ENCODE measurements around the gene KRTAP5-7. TPM values are rescaled to one million over a fixed set of nuclear protein-coding genes. Genes with fewer than 3 reads are reported as not detected.

KRTAP5-7 gene
- total RNA-seq, 2 experiments from 2014 or later, result not detected

DNA sequence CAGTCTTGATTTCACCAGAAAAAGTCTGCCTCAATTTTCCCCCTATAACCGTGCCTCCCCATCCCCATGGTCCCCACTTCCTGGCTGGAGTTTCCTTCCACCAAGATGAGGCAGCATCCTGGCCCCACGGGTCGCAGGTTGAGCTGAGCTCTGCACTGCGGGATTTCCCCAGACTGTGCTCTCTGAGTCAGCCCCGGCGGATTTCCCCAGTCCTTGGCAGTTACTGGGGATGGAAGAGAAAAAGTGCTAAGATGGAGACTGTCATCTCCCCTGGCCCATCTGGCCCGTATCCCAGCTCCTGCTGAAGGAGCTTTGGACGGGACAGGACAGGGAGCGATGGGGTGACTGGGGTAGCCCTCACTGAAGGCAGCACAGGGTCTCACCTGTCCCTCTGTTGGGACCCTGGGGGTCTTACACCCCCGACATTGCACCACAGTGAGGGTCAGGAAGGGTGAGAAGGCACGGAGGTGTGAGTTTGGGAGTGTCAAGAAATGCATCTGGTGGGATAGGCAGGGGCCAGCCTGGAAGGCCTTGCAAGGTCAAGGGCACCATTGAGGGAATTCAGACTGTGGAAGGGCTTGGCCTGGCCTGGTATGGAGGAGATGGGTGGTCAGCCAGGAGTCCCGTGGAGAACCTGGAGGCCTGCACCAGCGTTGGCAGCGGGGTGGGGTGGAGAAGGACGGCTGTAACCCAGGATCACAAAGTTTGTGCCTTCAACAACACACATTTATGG lies 37.6 kb upstream of the KRTAP5-7 start:
- ATAC-seq, result peak; percentile 57
- DNase-seq, result peak; percentile 51
- no peaks in the 10 kb centered on the region for H3K27me3 Mint-ChIP-seq
- H3K4me1 Mint-ChIP-seq, result peaks cover 20% of the 10 kb centered on the region
- H3K4me3 Mint-ChIP-seq, result no peak overlapping the region
- no peaks in the 10 kb centered on the region for H3K9me3 Mint-ChIP-seq (ENCODE audit: low read depth)
- H3K36me3 Mint-ChIP-seq, result peaks cover 40% of the 10 kb centered on the region
- CTCF ChIA-PET, result no interaction called here
- peak overlapping the region; percentile 37 for H3K27ac Mint-ChIP-seq

DNA sequence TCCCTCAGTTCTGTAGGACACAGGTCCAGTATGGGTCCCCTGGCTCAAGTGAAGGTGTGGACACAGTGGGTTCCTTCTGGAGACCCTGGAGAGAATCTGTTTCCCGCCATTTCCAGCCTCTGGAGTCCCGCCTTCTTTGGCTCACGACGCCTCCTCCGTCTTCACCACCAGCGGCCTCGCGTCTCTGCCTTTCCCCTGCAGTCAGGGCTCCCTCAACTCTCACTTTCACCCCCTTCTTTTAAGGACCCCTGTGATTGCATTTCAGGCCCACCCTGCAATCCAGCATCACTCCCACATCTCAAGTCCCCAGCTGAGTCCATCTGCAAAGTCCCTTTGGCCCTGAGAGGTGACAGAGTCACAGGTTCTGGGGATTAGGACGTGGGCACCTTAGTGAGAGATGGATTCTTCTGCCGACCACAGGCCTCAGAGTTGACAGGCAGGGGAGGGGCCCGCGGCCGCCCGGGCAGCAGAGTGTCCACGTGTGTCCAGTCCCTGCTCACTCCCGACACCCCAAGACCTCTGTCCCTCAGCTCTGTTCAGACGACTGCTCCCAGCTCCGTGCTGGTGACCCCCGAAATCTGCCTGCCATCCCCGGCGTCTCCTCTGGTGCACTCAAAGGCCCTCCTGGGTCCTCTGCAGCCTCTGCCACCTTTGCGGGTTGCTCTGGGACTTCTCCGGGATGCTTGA lies 36.9 kb upstream of the KRTAP5-7 start:
- Mint-ChIP-seq H3K36me3 (peaks cover 42% of the 10 kb centered on the region), H3K4me1 (peaks cover 20% of the 10 kb centered on the region), H3K4me3 (no peak overlapping the region), H3K27me3 (no peaks in the 10 kb centered on the region), H3K27ac (no peak overlapping the region), H3K9me3 (ENCODE audit: low read depth) (no peaks in the 10 kb centered on the region)
- ATAC-seq, result no peak
- CTCF ChIA-PET, result no interaction called here
- DNase-seq, result no peak

DNA sequence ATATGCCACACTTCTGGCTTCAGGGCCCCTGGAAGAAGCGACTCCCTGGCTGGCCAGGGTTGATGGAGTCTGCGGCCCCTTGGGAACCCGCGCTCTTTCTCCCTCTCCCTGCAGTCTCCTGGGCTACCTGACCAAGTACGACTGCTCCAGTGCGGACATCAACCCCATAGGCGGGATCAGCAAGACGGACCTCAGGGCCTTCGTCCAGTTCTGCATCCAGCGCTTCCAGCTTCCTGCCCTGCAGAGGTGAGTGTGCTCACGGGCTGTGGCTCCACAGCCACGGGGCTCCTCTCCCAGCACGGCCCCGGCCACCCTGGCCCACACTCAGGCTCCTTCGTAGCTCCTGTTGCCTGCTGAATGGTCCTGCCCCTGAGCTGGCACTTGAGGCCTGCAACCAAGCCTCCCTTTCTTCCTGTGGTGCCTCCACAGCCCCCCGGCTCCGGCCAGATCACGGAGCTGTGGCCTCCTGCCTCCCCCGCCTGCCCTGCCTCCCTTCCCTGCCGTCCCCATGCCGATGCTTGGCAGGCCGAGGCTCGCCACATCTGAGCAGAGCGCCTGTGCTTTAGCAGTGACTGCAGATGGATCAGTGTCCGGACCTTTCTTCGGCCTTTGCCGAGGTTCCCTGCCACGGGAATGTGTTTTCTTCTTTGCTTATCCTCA lies 36.2 kb upstream of the KRTAP5-7 start:
- Mint-ChIP-seq H3K9me3 (ENCODE audit: low read depth) (no peaks in the 10 kb centered on the region), H3K27ac (no peak overlapping the region), H3K4me1 (peaks cover 20% of the 10 kb centered on the region), H3K27me3 (no peaks in the 10 kb centered on the region), H3K36me3 (peaks cover 42% of the 10 kb centered on the region), H3K4me3 (no peak overlapping the region)
- CTCF ChIA-PET, result no interaction called here
- no peak for DNase-seq
- no peak for ATAC-seq

DNA sequence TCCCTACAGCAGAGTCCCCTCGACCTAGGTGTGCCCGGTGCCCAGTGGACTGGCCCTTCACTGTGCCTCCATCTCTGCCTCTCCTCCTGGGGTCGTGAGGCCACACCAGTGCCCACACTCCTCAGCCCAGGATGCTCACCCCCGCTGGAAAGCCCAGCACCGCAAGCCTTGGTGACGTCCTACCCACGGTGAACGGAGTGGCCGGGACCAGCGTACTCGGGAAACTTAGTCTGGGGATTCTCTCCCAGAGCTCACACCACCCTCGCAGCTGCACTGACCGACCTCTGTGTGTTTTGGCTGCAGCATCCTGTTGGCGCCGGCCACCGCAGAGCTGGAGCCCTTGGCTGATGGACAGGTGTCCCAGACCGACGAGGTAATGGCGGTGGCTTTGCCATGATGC lies 35.5 kb upstream of the KRTAP5-7 start:
- H3K9me3 Mint-ChIP-seq (ENCODE audit: low read depth), result no peaks in the 10 kb centered on the region
- no peak overlapping the region for H3K27ac Mint-ChIP-seq
- CTCF ChIA-PET, result no interaction called here
- peaks cover 20% of the 10 kb centered on the region for H3K4me1 Mint-ChIP-seq
- DNase-seq, result no peak
- H3K36me3 Mint-ChIP-seq, result peaks cover 36% of the 10 kb centered on the region
- H3K4me3 Mint-ChIP-seq, result no peak overlapping the region
- H3K27me3 Mint-ChIP-seq, result no peaks in the 10 kb centered on the region
- no peak for ATAC-seq

DNA sequence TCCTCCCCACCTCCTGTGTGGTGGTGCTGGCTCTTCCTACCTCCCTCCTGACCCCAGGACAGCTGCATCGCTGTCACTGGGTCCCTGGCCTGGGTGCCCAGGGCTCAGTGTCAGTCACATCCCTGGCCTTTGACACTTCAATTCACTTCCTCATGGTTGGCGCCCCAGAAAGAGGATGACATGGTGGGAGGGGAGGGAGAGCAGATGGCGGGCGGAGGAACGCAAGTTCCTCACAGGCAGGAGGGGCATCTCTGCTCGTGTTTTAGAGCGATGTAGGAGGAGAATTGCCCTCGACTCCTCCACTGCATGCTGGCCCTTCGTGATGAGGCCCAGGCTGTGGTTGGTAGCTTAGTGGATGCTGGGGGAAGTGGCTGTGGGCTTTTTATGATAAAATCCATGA lies 35.1 kb upstream of the KRTAP5-7 start:
- no peaks in the 10 kb centered on the region for H3K27me3 Mint-ChIP-seq
- CTCF ChIA-PET, result no interaction called here
- H3K36me3 Mint-ChIP-seq, result peaks cover 37% of the 10 kb centered on the region
- no peaks in the 10 kb centered on the region for H3K9me3 Mint-ChIP-seq (ENCODE audit: low read depth)
- DNase-seq (no peak), ATAC-seq (no peak)
- H3K27ac Mint-ChIP-seq, result no peak overlapping the region
- H3K4me3 Mint-ChIP-seq, result no peak overlapping the region
- H3K4me1 Mint-ChIP-seq, result peaks cover 20% of the 10 kb centered on the region

DNA sequence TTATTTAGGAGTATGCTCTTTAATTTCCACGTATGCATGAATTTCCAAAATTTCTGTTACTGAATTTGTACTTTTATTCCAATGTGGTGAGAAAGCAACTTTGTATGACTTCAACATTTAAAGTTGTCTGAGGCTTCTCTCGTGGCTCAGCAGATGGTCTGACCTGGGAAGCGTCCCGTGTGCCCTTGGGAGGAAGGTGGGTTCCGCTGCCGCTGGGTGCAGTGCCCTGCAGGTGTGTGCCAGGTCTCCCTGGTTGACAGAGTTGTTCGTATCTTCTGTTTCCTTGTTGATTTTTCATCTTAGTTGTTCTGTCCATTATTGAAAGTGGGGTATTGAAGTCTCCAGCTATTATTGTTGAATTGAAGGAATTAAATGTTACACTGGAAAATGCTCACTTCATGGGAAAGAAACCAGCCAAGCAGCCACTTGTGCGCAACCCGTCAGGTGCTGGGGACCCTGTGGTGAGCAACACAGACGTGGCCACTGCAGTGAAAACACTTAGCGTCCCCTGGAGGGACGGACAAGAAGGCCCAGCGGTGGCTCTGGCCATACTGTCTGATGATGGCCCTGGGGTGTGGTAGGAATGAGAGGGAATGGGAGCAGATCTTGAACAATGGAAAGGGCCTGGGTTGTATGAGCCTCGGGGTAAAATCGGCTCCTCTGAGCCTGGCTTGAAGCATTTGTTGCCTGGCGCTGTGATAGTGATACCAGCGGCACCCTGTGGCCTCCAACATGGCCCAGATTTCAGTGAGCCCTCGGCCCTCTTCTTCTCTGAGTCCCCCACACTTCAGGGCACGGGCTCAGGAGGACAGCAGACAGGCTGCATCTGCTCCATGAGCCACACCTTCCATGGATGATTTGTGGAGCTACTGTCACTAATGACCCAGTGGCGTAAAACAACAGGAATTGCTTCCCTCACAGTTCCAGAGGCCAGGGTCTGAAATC lies 31.5 kb upstream of the KRTAP5-7 start:
- CTCF ChIA-PET, result no interaction called here
- H3K27ac Mint-ChIP-seq, result no peak overlapping the region
- no peak for DNase-seq

DNA sequence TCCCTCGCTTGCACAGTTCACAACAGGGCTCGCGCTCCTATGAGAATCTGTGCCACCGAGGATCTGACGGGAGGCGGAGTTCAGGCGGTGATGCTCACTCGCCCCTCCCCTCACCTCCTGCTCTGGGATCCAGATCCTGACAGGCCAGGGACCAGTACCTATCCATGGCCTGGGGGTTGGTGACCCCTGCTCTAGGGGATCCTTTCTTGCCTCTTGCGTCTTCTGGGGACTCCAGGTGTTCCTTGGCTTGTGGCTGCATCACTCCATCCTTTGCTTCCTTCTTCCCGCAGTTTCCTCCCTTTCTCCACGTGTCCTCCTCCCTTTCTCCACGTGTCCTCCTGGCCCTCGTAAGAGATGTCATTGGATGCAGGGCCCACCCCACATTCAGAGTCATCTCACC lies 30.6 kb upstream of the KRTAP5-7 start:
- H3K27me3 Mint-ChIP-seq, result no peaks in the 10 kb centered on the region
- CTCF ChIA-PET, result no interaction called here
- H3K4me3 Mint-ChIP-seq, result no peak overlapping the region
- H3K36me3 Mint-ChIP-seq, result peaks cover 54% of the 10 kb centered on the region
- no peak for DNase-seq
- ATAC-seq, result no peak
- H3K9me3 Mint-ChIP-seq (ENCODE audit: low read depth), result no peaks in the 10 kb centered on the region
- H3K4me1 Mint-ChIP-seq, result no peaks in the 10 kb centered on the region
- peak overlapping the region; percentile 18 for H3K27ac Mint-ChIP-seq

More for the DNA sequence above, 31.5 kb upstream of the KRTAP5-7 start:
- no peak for ATAC-seq
- Mint-ChIP-seq H3K4me1 (no peaks in the 10 kb centered on the region), H3K36me3 (peaks cover 52% of the 10 kb centered on the region), H3K27me3 (no peaks in the 10 kb centered on the region), H3K4me3 (no peak overlapping the region), H3K9me3 (ENCODE audit: low read depth) (no peaks in the 10 kb centered on the region)

DNA sequence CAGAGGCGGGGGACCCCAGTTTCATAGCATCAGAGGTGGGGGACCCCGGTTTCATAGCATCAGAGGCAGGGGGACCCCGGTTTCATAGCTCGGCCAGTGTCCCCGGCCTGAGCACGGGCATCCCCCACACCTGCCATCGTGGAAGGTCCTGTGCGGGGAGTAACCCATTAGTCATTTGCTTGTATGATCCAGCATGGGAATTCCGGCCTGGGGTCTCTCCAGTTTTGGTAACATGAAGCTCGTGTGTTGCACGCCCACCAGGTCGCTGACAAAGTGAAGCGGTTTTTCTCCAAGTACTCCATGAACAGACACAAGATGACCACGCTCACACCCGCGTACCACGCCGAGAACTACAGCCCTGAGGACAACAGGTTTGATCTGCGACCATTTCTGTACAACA lies 29.0 kb upstream of the KRTAP5-7 start:
- Mint-ChIP-seq H3K4me3 (no peak overlapping the region), H3K27ac (no peak overlapping the region), H3K36me3 (peaks cover 49% of the 10 kb centered on the region), H3K9me3 (ENCODE audit: low read depth) (no peaks in the 10 kb centered on the region), H3K4me1 (no peaks in the 10 kb centered on the region), H3K27me3 (no peaks in the 10 kb centered on the region)
- peak; percentile 19 for DNase-seq
- ATAC-seq, result no peak
- CTCF ChIA-PET, result no interaction called here

DNA sequence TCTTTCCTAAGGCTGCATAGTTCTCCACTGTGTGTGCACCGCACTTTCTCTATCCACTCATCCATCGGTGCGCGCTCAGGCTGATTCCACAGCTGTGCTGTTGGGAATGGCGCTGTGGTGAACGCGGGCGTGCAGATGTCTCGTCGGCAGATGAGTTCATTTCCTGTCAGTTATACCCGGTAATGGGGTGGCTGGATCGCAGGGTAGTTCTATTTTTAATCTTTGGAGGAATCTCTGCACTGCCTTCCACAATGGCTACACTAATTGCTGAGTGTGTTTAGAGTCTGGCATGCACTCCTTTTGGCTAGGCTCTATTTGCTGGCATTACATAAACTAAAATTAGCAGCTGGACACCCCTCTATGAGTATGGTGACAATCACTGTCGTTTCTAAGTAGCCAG lies 27.9 kb upstream of the KRTAP5-7 start:
- CTCF ChIA-PET, result no interaction called here
- H3K36me3 Mint-ChIP-seq, result peaks cover 50% of the 10 kb centered on the region
- H3K4me3 Mint-ChIP-seq, result no peak overlapping the region
- no peaks in the 10 kb centered on the region for H3K27me3 Mint-ChIP-seq
- H3K4me1 Mint-ChIP-seq, result no peaks in the 10 kb centered on the region
- no peak overlapping the region for H3K27ac Mint-ChIP-seq
- ATAC-seq (no peak), DNase-seq (peak; percentile 18)
- H3K9me3 Mint-ChIP-seq (ENCODE audit: low read depth), result no peaks in the 10 kb centered on the region

DNA sequence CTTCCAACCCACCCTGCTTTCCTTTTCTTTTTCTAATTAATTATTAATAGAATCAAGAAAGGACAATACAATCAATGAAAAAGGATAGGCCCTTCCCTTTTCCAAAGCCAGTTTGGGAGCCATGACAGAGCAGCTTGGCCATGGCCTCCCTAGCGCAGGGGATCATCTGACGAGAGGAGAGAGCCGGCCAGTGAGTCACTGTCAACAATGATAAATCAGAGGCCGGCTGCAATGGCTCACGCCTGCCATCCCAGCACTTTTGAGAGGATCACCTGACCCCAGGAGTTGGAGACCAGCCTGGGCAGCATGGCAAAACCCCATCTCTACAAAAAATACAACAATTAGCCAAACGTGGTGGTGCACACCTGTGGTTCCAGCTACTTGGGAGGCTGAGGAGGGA lies 27.5 kb upstream of the KRTAP5-7 start:
- CTCF ChIA-PET, result no interaction called here
- peaks cover 51% of the 10 kb centered on the region for H3K36me3 Mint-ChIP-seq
- H3K4me3 Mint-ChIP-seq, result no peak overlapping the region
- H3K27ac Mint-ChIP-seq, result no peak overlapping the region
- H3K4me1 Mint-ChIP-seq, result no peaks in the 10 kb centered on the region
- H3K27me3 Mint-ChIP-seq, result no peaks in the 10 kb centered on the region
- no peaks in the 10 kb centered on the region for H3K9me3 Mint-ChIP-seq (ENCODE audit: low read depth)
- peak; percentile 15 for DNase-seq
- ATAC-seq, result no peak

DNA sequence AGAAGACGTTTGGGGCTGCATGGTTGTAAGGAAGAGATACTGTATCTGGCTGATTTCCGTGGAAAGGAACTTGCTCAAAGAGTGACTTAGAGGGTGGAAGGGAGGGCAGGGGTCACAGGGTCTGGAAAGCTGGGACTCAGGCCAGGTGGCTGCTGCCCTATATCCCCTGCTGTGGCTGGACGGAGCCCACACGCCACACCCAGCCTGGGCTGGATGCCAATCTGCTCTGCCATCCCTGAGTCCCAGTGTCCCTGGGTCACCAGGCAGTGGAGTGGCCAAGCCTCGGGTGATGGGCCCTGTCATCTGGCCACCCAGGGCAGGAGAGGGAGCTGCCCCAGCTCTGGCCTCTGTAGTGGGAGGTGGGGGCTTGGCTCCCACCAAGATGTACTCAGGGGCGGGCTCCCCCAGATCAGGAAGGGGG lies 26.5 kb upstream of the KRTAP5-7 start:
- no peak for ATAC-seq
- Mint-ChIP-seq H3K9me3 (ENCODE audit: low read depth) (no peaks in the 10 kb centered on the region), H3K36me3 (peaks cover 48% of the 10 kb centered on the region), H3K4me3 (no peak overlapping the region), H3K27me3 (no peaks in the 10 kb centered on the region), H3K4me1 (no peaks in the 10 kb centered on the region), H3K27ac (no peak overlapping the region)
- peak; percentile 19 for DNase-seq
- CTCF ChIA-PET, result no interaction called here

DNA sequence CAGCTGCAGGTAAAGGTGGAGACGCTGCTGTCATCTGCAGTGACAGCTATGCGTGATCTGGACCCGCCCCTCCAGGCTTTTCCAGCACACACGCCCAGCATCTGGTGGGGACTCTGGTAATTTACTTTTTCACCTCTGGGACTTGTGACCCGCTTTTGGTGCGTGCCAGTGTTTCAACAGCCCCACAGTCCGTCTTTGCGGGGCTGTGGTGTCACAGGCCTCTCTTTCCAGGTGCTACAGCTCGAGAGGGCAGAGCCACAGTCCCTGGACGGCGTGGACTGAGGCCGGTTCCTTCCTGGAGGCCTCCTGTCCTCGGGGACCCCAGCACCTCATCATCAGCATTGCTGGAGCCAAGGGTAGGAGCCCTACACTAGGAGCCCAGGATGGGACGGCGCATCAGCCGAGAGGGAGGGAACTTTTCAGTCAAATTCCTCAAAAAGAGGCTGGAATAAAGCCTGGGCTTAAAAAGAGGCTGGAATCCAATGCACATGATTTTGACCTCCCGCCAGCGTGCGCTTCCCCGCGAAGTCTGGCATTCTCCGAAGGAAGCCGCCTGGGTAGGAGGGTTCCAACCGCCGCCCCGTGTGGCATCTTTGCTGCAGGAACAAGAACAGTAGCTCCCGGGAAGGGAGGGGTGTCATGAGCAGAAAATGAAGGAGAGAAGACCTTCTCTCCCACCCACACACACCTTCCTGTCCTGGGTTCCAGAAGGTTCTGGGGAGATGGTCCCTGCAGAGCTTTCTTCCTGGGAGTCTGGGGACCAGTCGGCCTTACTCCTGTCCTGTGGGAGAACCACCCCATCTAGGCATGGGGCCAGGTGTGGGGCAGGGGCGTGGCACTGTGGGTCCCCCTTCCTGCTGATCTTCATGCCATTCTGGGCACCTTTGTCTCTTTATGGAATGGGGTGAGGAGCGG lies 25.7 kb upstream of the KRTAP5-7 start:
- H3K4me1 Mint-ChIP-seq, result no peaks in the 10 kb centered on the region
- H3K27me3 Mint-ChIP-seq, result no peaks in the 10 kb centered on the region
- CTCF ChIA-PET, result no interaction called here
- no peaks in the 10 kb centered on the region for H3K9me3 Mint-ChIP-seq (ENCODE audit: low read depth)
- no peak overlapping the region for H3K27ac Mint-ChIP-seq
- DNase-seq, result peak; percentile 16
- H3K36me3 Mint-ChIP-seq, result peaks cover 54% of the 10 kb centered on the region
- no peak overlapping the region for H3K4me3 Mint-ChIP-seq
- ATAC-seq, result no peak
